Breast epithelium (tissue), 3 donors: ENCODE results near the gene MAP2K4.

ENCODE experiments used
- POLR2A ChIP-seq: fragments of 450-650 bp; IDR thresholded peaks from one replicate; pipeline ENCODE4 v1.6.1; 2016; ENCODE audit warnings: antibody characterized with exemption, mild to moderate bottlenecking, moderate library complexity
- POLR2AphosphoS5 ChIP-seq, 3 donors: sonication (generic); formaldehyde crosslinking; IDR thresholded peaks; one replicate each; pipeline ENCODE4 v1.6.1; 2017; ENCODE audit warnings: antibody characterized with exemption in 3 of 3
- TF ChIP-seq, protein P1 (sequence below), 3 donors: fragments of 450-650 bp; IDR thresholded peaks; one replicate each; pipeline ENCODE4 v1.5.1; 2016 to 2017; ENCODE audit warnings: antibody characterized with exemption in 3 of 3, mild to moderate bottlenecking in 3 of 3, moderate library complexity in 3 of 3

DNA sequence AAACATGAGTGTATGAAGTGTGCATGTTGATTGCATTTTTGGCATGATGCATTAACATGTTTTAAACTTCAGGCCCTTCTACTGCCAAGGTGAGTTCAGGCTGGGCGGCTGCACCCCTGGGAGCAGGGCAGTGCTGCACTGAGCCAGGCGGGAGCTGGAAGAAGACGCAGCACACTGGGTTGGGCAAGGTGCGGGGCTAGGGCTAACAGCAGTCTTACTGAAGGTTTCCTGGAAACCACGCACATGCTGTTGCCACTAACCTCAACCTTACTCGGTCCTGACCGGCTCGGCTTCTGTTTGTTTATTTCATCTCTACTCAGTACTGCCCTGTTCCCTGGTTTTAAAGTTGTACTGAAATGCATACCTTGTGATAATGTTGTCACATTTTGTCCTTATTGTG, 61.0 kb downstream of the MAP2K4 start:
- TF ChIP-seq, protein P1, sequence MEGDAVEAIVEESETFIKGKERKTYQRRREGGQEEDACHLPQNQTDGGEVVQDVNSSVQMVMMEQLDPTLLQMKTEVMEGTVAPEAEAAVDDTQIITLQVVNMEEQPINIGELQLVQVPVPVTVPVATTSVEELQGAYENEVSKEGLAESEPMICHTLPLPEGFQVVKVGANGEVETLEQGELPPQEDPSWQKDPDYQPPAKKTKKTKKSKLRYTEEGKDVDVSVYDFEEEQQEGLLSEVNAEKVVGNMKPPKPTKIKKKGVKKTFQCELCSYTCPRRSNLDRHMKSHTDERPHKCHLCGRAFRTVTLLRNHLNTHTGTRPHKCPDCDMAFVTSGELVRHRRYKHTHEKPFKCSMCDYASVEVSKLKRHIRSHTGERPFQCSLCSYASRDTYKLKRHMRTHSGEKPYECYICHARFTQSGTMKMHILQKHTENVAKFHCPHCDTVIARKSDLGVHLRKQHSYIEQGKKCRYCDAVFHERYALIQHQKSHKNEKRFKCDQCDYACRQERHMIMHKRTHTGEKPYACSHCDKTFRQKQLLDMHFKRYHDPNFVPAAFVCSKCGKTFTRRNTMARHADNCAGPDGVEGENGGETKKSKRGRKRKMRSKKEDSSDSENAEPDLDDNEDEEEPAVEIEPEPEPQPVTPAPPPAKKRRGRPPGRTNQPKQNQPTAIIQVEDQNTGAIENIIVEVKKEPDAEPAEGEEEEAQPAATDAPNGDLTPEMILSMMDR (IDR thresholded peaks at IDR 0.05), result no peak
- TF ChIP-seq POLR2A (no peak), POLR2AphosphoS5 (IDR thresholded peaks at IDR 0.05) (no peak)
